GM21723 (cell line): ENCODE measurements around the gene S100A9.

Experiments used
- ATAC-seq: cut with Tn5 transposase; IDR thresholded peaks from one replicate; pipeline ENCODE4 v1.9.1; 2021; ENCODE audit warnings: mild to moderate bottlenecking, moderate library complexity; ENCODE audit not compliant: unreplicated experiment

Gene S100A9

GRCh38 chr1:153387785-153388184, 30.1 kb downstream of the S100A9 start:
- ATAC-seq, result no peak

DNA sequence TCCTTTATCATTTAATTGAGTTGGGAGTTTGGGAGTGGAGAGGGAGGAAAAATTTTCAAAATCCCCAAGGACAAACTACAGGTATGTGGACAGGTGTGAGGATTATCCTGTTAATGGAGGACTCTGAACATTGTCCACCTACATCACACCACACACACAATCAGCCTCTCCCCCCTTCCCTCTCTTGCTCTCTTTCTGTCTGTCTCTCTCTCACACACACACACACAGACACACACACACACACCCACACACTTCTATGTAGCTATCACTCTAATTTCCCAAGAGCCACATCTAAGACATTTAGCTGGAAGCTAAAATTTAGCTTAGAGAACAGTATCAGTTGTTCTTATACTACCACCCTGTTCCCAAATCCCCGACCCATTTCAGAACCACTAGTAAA, 31.7 kb downstream of the S100A9 start:
- ATAC-seq, result no peak

GRCh38 chr1:153389973-153390879, 32.6 kb downstream of the S100A9 start:
- ATAC-seq, result no peak

- ATAC-seq, result no peak
Measured at GRCh38 chr1:153390938-153391710, 33.5 kb downstream of the S100A9 start, which contains the start of gene S100A8. Gene S100A8, minus strand, starts transcription at chr1:153391073. Its CDS starts 538 bp downstream, at chr1:153390535.

GRCh38 chr1:153392258-153392657, 34.6 kb downstream of the S100A9 start:
- no peak for ATAC-seq

DNA sequence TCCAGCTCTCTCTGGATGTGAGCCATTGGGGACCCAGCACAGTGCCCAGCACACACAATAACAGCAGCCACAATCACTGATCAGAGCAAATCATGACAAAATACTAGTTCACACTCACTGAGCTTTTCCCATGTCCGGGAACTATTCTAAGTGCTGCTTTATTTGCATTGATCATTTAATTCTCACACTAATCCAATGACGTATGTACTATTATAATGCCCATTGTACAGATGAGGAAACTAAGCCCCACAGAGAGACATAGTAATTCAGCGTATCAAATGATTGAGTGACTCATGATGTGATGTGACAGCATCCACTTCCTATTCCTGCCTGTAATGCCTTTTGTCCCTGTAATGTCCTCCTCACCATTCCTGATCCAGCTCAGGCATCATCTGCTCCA, 35.2 kb downstream of the S100A9 start:
- no peak for ATAC-seq

DNA sequence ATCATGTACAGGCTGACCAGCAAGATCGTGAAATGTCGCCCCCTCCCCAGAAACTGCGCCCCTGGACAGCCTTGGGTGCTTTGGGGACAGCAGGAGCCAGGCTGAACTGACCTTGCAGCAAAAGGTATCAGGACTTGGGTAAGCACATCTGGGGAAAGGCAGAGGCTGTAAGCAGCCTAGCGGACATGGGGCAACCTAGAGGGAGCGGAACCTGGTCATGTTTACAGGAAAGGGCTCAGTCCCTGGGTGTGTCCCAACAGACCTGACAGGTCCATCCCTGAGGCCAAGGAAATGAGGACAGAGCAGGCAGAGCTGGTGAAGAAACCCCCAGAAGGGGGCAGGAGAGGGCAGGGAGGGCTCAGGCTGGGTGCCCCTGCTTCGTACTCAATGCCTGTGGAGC, 36.3 kb downstream of the S100A9 start:
- no peak for ATAC-seq

DNA sequence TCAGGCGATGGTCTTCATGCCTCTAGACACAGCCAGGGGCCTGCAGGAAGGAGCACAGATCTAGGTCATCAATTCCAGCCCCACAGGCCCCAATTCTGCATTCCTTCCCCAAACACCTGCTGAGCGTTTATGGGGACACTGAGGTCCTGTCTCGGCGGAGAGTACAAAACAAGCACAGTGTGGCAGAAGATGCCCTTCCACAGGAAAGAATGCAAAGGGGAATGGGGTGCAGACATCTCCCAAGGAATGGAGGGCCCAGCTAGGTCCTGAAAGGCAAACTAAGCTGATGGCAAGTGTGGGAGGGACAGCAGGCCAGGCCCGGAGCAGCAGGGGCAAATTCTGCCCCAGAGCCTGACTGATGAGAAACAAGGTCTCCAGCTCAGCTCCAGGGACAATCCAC, 36.7 kb downstream of the S100A9 start:
- ATAC-seq, result no peak

DNA sequence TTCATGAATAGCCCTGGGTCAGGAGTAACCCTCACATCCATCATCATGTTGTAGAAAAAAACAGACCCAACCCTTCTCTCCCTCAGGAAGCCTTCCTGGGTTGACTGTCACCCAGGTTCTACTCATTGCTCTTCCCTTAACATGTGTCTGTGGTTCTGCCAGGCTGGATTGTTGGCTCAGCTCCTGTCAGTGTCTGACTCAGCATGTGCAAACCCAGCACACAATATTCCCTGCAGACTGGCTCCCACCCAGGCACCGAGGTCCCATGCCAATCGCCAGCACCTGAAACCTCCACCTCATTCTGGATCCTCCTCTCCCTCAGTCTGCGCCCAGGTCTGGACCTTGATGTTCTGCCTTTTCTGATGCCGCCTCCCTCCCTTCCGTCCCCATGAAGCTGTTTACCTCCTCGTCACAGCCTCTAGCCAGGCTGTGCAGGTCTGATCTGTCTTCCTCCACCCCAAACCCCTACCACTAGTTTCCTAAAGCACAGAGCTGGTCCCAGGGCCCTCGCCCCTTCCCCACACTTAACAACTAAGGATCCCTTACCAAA, 37.6 kb downstream of the S100A9 start:
- ATAC-seq, result no peak

DNA sequence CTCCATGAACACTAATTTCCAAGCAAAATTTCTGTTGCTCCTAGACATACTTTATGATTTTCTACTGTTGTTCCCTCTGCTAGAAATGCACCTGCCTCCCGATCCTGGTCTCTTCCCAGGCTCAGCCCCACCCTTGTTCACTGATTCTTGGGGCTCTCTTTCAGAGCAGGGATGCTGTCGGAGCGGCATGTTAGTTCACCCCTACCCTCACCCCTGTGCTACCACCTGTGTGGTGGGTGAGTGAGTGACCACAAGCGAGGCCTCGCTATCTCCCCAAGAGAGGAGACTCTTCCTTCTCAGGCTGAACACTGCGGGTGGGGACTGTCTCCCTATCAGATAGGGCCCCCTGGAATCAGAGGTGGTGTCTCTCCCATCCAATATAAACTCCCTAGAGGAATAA, 38.1 kb downstream of the S100A9 start:
- no peak for ATAC-seq

DNA sequence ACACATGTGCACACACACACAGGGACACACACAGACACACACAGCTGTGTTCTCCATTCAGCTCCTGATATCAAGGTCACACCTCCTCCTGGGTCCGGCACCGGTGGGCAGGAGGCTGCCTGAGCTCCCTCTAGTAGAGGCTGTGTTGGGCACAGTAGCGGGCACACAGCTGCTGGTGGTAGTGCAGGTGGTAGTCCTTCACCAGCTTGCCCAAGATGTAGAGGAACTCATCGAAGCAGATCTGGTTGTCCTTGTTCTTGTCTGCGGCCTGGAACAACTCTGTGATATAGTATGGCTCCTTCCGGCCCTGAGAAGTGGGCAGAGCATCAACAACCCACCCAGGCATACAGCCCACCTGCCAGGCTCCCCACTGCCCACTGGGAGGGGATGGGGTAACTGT, 38.8 kb downstream of the S100A9 start:
- ATAC-seq, result no peak

- ATAC-seq, result no peak
Measured at GRCh38 chr1:153397051-153397923, 39.6 kb downstream of the S100A9 start.

DNA sequence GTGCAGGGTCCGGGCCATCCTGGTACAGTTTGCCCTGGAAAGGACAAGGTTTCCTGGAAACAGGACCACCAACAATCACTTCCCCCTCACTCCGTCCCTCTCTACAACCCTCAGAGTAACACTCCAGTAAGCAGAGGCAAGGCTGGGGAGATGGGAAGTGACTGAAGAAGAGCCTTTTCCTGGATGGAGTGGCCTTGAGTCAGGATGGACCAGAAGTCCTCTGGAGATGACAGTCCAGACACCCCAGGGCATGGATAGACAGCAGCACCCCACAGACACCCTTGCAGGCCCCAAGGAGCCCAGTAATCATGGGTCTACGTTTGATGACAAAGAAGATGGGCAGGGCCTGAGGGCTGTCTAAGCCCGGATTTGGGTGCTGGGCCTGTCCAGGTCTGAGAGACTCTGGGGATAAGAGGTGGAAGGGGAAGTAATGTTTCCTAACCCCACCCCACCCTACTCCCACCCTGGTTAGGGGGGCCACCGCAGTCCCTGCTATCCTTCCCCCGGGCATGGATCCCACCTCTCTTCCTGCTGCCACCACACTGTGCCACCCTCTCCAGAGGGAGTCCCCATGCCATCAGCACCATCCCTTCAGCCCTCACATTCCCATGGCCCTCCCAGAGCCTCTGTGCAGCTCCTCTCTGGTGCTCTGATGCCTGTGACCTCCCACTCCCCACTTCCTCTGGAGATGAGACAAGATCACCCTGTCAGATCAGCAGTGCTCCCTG, 40.4 kb downstream of the S100A9 start:
- ATAC-seq, result no peak

DNA sequence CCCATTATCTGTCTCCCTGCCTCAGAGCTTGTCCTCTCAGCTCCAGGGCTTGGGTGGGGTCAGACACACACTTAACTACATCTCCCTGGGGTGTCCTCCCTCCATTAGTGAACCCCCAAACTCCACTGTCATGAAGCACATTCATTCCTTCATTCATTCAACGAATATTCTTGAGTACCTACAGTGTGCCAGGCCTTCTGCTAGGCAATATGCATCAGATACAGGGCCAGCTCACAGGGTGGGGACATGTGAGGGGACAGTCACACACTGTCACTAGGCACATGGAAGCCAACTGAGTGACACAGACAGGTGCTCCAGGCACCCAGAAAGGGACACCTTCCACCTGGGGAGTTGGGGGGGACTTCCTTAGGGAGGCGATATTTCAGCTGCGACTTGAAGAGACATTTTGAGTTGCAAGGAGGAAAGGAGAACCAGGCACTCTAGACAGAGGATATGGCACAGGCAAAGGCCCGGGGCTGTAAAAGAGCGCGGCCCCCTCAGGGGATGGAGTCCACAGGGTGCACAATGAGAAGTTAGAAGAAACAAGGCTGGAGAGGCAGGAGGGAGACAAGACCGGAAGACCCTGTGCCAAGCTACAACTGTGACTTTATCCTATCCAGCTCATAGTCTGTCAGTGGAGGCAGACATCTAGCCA, 41.9 kb downstream of the S100A9 start:
- no peak for ATAC-seq

DNA sequence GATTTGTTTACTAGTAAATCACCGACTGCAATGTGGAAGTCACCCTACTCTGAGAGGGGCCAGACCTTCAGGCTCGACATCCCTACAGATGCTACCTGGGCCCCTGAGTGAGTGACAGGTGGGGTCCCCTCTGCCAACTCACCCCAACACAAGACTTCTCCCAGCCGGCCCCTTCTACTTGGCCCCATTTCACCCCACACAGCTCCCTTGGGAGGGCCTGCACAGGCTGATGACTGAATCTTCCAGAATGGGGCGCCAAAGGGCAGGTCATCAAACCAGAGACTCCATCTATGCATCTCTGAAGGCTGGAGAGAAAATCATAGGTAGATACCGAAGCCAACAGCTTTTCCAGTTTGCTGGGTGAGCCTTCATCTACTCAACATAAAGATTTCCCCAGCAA, 42.6 kb downstream of the S100A9 start:
- no peak for ATAC-seq

DNA sequence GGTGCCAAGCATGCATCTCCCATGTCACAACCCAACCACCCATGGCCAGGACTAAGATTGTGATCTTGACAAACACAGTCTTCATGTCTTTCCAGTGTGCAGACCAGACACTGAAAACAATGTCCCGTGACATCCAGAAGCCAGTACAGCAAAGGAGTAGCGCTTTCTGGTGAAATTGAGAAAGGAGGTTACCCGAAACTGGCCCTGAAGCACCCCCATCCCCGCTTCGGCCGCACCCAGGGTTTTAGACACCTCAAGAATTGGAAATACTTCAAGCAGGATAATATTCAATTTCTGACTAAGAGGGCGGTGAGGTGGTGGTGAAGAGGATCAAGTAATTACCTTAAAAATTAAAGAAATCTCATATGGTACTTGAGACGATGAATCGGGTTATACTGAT, 43.8 kb downstream of the S100A9 start:
- ATAC-seq, result no peak

GRCh38 chr1:153402226-153402625, 44.6 kb downstream of the S100A9 start:
- no peak for ATAC-seq

DNA sequence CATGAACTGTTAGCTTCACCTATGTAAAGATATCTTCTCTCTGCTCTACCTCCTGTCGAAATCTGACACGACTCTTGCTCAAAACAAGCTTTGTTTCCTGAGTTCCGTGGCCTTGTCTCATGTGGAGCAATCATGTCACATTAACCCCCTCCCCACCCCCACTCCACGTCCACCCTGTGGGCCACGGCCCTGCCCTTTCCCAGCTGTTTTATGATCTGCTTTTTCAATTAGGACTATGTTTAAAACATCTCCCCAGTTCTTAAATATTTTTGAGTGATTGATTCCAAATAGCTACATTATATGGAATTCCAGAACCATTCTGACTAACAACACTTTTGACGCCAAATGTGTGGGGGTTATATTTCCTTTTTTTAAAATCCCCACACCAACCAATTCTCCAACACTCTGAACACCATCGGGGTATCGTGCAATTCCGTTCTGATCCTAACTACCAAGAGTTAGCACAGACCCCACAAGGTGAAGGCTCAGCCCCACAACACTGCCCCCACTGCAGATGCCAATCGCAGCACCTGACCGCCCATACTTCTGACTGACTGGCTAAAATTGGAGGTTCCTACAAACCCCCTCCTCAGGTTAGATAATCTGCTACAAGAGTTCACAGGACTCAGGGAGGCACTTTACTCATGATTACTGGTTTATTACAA, 45.9 kb downstream of the S100A9 start:
- ATAC-seq, result no peak

DNA sequence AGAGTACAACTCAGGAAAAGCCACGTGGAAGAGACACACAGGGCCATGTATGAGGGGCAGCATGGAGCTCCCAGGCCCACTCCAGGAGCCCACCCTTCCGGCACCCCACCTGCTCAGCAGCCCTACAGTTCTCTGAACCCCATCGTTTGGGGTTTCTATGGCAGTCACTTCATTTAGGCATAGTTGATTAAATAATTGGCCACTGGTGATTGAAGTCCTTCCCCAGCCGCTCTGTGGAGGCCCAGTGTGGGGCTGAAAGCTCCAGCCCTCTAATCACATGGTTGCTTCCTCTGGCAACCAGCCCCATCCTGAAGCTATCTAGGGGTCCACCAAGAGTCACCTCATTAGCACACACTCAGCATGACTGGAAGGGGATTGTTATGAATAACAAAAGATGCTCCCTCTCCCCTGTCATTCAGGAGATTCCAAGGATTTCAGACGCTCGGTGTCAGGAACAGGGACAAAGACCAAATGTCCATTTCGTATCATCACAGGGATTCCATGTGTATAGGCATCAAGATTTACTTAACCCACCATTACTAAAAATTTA, 46.5 kb downstream of the S100A9 start:
- no peak for ATAC-seq
